Measurements from ENCODE around the gene ZNF296. TPM values are rescaled to one million over a fixed set of nuclear protein-coding genes. Genes with fewer than 3 reads are reported as not detected.

The ZNF296 gene
- total and polyA plus RNA-seq, 2 donors (not counting 3 experiments of a cell fraction or from before 2014, with no cell fraction given): 0.35 to 1.8 TPM

- H2AFZ ChIP-seq (ENCODE audit: low read depth, low read length): no peak overlapping the region
- no peak overlapping the region for H3K4me2 ChIP-seq (ENCODE audit: insufficient read depth, low read length)
- peaks cover 6 to 18% of the 10 kb centered on the region in 2 experiments for H3K36me3 ChIP-seq (ENCODE audit: control insufficient read depth in 2 of 2, extremely low read depth in 1 of 2, insufficient read depth in 2 of 2, low read length in 2 of 2)
- FAIRE-seq (no peak), DNase-seq (ENCODE audit: low read depth, low spot score) (no peak)
- no peak overlapping the region for H3K9ac ChIP-seq (replicated peaks; ENCODE audit: extremely low read depth, insufficient read depth, low read length)
- H3K4me1 ChIP-seq (ENCODE audit: control insufficient read depth, extremely low read depth, insufficient read depth, low read length): no peaks in the 10 kb centered on the region
- intact Hi-C loops (cut with micrococcal nuclease): no loop called here
- peaks cover 49% of the 10 kb centered on the region for H3K79me2 ChIP-seq (ENCODE audit: control insufficient read depth, insufficient read depth, low read length)
- no peaks in the 10 kb centered on the region for H3K9me3 ChIP-seq (replicated peaks; ENCODE audit: control insufficient read depth, insufficient read depth, low read length)
- dilution Hi-C loops (cut with MboI; ENCODE audit: extremely low pct_ligation_motif_present, low sequenced_read_pairs): no loop called here
- H4K20me1 ChIP-seq (replicated peaks; ENCODE audit: control insufficient read depth, extremely low read depth, insufficient read depth, low read length): no peaks in the 10 kb centered on the region
- no peaks in the 10 kb centered on the region for H3K27me3 ChIP-seq (ENCODE audit: control insufficient read depth in 2 of 2, insufficient read depth in 2 of 2, low read length in 2 of 2)
- no TSS peak for BruUV-seq (replicated peaks)
- H3K27ac ChIP-seq (ENCODE audit: insufficient read depth, low read depth, low read length): no peak overlapping the region
- H3K4me3 ChIP-seq (replicated peaks in 1 of 3; ENCODE audit: insufficient read depth in 1 of 3, low read depth in 1 of 3, low read length in 3 of 3): no peak overlapping the region
- no peak for TF ChIP-seq POLR2AphosphoS5 (IDR thresholded peaks at IDR 0.05; ENCODE audit: insufficient read depth, low read depth, low read length)
- TF ChIP-seq GATA2 (IDR thresholded peaks at IDR 0.05; ENCODE audit: insufficient read depth, insufficient read length, low read depth, low read length): no peak
- no peak for TF ChIP-seq FOS (IDR thresholded peaks at IDR 0.05; ENCODE audit: borderline replicate concordance, insufficient read depth, low read length)
- TF ChIP-seq JUN (IDR thresholded peaks at IDR 0.05; ENCODE audit: borderline replicate concordance, insufficient read depth, insufficient read length, low read depth): no peak
- TF ChIP-seq EZH2 (IDR thresholded peaks at IDR 0.05; ENCODE audit: borderline replicate concordance, low read depth, low read length, severe bottlenecking): no peak
- TF ChIP-seq MYC (IDR thresholded peaks at IDR 0.05; ENCODE audit: low read depth, low read length): no peak
- TF ChIP-seq CTCF (IDR thresholded peaks at IDR 0.05; ENCODE audit: extremely low read depth in 1 of 2, insufficient read depth in 1 of 2, low read depth in 1 of 2, low read length in 2 of 2): no peak
- TF ChIP-seq MAX (IDR thresholded peaks at IDR 0.05; ENCODE audit: insufficient read depth, insufficient read length): no peak
- TF ChIP-seq POLR2A (IDR thresholded peaks at IDR 0.05; ENCODE audit: low read depth, low read length): no peak
- no peaks in the 10 kb centered on the region for H3K9me1 ChIP-seq (replicated peaks; ENCODE audit: control insufficient read depth, extremely low read depth, insufficient read depth, low read length)
- CTCF ChIA-PET: interaction anchor here (1.5 to 1.6 kb wide), 2 partner anchors 10 kb away, joined by 9 to 11 read pairs; no protein-coding TSS in a partner anchor
- POLR2A ChIA-PET: no interaction called here
These were observed 26.2 kb downstream of the ZNF296 start for GRCh38 chr19:45050036-45050435.
